Transverse colon (tissue), 4 donors: ENCODE measurements around the gene DHCR24.

Experiments used
- CTCF ChIP-seq, 5 experiments: fragments of 200-600 bp in 3 of 5; fragments of 450-650 bp in 2 of 5; sonication (generic) in 3 of 5; IDR thresholded peaks; 1 replicate in 2 of 5; 2 replicates in 3 of 5; pipeline ENCODE4 v1.5.1; 2016 to 2017; ENCODE audit warnings: antibody characterized with exemption in 5 of 5, inconsistent platforms in 3 of 5, mild to moderate bottlenecking in 2 of 5, moderate library complexity in 1 of 5
- POLR2AphosphoS5 ChIP-seq, 3 donors: sonication (generic); formaldehyde crosslinking; IDR thresholded peaks; one replicate each; pipeline ENCODE4 v1.6.1; 2016; ENCODE audit warnings: antibody characterized with exemption in 3 of 3

DNA sequence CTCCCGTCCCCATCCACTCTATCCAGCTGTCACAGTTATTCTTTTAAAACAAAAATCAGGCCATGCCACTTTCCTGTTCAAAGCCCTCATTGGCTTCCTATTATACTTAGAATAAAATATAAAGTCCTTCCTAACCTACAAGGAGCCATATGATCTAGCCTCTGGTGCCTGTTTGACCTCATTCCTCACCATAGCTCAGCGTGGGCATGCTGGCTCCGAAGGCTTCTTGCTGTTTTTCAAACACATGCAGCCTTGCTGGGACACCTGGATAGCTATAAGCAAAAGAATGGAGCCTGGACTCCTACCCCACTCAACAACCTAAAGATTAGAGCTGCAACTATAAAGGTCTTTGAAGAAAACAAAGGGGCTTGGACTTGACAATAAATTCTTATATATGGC, 23.7 kb downstream of the DHCR24 start:
- TF ChIP-seq CTCF (IDR thresholded peaks at IDR 0.05) = no peak
- TF ChIP-seq POLR2AphosphoS5 (IDR thresholded peaks at IDR 0.05) = no peak
